ENCODE results near the gene LNX1. TPM values are rescaled to one million over a fixed set of nuclear protein-coding genes. Genes with fewer than 3 reads are reported as not detected.

The LNX1 gene
- total and polyA plus RNA-seq, 2 of the 13 experiments (the other 11 are each of a cell fraction or from before 2014, with no cell fraction given) = 0.49 TPM

DNA sequence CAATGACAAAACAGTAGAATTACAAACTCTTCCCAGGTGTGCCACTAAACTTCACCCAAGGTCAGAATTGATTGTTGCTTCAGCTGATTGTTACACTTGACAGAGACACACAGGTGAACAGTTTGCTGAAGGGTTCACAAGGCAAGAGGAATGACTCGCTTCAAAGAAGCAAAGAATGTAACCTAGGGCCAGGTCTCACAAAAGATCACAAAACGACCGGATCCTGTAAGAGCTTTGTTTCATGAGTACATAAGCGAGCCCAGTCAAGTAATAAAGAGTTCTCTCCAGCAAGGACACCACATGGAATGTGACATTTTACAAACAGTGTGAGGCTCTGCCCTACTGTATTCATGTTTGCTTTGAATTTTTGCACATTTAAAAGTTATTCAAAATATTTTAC lies 9.1 kb downstream of the LNX1 start (continued):
- TF ChIP-seq, protein P1, sequence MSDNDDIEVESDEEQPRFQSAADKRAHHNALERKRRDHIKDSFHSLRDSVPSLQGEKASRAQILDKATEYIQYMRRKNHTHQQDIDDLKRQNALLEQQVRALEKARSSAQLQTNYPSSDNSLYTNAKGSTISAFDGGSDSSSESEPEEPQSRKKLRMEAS (IDR thresholded peaks at IDR 0.05) = no peak
- TF ChIP-seq PHF21A (CRISPR knock-in tag; IDR thresholded peaks at IDR 0.05) = peak; percentile 50
- no peak for TF ChIP-seq ZBTB38 (CRISPR knock-in tag; IDR thresholded peaks at IDR 0.05)
- TF ChIP-seq, protein P2, sequence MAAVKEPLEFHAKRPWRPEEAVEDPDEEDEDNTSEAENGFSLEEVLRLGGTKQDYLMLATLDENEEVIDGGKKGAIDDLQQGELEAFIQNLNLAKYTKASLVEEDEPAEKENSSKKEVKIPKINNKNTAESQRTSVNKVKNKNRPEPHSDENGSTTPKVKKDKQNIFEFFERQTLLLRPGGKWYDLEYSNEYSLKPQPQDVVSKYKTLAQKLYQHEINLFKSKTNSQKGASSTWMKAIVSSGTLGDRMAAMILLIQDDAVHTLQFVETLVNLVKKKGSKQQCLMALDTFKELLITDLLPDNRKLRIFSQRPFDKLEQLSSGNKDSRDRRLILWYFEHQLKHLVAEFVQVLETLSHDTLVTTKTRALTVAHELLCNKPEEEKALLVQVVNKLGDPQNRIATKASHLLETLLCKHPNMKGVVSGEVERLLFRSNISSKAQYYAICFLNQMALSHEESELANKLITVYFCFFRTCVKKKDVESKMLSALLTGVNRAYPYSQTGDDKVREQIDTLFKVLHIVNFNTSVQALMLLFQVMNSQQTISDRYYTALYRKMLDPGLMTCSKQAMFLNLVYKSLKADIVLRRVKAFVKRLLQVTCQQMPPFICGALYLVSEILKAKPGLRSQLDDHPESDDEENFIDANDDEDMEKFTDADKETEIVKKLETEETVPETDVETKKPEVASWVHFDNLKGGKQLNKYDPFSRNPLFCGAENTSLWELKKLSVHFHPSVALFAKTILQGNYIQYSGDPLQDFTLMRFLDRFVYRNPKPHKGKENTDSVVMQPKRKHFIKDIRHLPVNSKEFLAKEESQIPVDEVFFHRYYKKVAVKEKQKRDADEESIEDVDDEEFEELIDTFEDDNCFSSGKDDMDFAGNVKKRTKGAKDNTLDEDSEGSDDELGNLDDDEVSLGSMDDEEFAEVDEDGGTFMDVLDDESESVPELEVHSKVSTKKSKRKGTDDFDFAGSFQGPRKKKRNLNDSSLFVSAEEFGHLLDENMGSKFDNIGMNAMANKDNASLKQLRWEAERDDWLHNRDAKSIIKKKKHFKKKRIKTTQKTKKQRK (IDR thresholded peaks at IDR 0.05; ENCODE audit: low read length) = no peak
- no peak for TF ChIP-seq ZNF296 (CRISPR knock-in tag; conservative IDR thresholded peaks at IDR 0.05)
- TF ChIP-seq NFYC (CRISPR knock-in tag; IDR thresholded peaks at IDR 0.05) = no peak
- no peak for TF ChIP-seq SAFB2 (CRISPR knock-in tag; IDR thresholded peaks at IDR 0.05; ENCODE audit: borderline replicate concordance, low read depth)
- TF ChIP-seq, protein P3, sequence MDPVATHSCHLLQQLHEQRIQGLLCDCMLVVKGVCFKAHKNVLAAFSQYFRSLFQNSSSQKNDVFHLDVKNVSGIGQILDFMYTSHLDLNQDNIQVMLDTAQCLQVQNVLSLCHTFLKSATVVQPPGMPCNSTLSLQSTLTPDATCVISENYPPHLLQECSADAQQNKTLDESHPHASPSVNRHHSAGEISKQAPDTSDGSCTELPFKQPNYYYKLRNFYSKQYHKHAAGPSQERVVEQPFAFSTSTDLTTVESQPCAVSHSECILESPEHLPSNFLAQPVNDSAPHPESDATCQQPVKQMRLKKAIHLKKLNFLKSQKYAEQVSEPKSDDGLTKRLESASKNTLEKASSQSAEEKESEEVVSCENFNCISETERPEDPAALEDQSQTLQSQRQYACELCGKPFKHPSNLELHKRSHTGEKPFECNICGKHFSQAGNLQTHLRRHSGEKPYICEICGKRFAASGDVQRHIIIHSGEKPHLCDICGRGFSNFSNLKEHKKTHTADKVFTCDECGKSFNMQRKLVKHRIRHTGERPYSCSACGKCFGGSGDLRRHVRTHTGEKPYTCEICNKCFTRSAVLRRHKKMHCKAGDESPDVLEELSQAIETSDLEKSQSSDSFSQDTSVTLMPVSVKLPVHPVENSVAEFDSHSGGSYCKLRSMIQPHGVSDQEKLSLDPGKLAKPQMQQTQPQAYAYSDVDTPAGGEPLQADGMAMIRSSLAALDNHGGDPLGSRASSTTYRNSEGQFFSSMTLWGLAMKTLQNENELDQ (CRISPR knock-in tag; IDR thresholded peaks at IDR 0.05; ENCODE audit: borderline replicate concordance) = no peak
- no peak for TF ChIP-seq SMARCC2 (IDR thresholded peaks at IDR 0.05)
- TF ChIP-seq, protein P4, sequence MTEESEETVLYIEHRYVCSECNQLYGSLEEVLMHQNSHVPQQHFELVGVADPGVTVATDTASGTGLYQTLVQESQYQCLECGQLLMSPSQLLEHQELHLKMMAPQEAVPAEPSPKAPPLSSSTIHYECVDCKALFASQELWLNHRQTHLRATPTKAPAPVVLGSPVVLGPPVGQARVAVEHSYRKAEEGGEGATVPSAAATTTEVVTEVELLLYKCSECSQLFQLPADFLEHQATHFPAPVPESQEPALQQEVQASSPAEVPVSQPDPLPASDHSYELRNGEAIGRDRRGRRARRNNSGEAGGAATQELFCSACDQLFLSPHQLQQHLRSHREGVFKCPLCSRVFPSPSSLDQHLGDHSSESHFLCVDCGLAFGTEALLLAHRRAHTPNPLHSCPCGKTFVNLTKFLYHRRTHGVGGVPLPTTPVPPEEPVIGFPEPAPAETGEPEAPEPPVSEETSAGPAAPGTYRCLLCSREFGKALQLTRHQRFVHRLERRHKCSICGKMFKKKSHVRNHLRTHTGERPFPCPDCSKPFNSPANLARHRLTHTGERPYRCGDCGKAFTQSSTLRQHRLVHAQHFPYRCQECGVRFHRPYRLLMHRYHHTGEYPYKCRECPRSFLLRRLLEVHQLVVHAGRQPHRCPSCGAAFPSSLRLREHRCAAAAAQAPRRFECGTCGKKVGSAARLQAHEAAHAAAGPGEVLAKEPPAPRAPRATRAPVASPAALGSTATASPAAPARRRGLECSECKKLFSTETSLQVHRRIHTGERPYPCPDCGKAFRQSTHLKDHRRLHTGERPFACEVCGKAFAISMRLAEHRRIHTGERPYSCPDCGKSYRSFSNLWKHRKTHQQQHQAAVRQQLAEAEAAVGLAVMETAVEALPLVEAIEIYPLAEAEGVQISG (CRISPR knock-in tag; IDR thresholded peaks at IDR 0.05) = no peak
- TF ChIP-seq ZNF138 (CRISPR knock-in tag; IDR thresholded peaks at IDR 0.05; ENCODE audit: low read depth) = no peak
- no peak for TF ChIP-seq ZNF616 (CRISPR knock-in tag; IDR thresholded peaks at IDR 0.05; ENCODE audit: low read depth)
- TF ChIP-seq, protein P5, sequence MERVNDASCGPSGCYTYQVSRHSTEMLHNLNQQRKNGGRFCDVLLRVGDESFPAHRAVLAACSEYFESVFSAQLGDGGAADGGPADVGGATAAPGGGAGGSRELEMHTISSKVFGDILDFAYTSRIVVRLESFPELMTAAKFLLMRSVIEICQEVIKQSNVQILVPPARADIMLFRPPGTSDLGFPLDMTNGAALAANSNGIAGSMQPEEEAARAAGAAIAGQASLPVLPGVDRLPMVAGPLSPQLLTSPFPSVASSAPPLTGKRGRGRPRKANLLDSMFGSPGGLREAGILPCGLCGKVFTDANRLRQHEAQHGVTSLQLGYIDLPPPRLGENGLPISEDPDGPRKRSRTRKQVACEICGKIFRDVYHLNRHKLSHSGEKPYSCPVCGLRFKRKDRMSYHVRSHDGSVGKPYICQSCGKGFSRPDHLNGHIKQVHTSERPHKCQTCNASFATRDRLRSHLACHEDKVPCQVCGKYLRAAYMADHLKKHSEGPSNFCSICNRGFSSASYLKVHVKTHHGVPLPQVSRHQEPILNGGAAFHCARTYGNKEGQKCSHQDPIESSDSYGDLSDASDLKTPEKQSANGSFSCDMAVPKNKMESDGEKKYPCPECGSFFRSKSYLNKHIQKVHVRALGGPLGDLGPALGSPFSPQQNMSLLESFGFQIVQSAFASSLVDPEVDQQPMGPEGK (CRISPR knock-in tag; IDR thresholded peaks at IDR 0.05) = no peak
- no peak for TF ChIP-seq AKAP8 (CRISPR knock-in tag; IDR thresholded peaks at IDR 0.05)
- TF ChIP-seq, protein P6, sequence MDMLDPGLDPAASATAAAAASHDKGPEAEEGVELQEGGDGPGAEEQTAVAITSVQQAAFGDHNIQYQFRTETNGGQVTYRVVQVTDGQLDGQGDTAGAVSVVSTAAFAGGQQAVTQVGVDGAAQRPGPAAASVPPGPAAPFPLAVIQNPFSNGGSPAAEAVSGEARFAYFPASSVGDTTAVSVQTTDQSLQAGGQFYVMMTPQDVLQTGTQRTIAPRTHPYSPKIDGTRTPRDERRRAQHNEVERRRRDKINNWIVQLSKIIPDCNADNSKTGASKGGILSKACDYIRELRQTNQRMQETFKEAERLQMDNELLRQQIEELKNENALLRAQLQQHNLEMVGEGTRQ (IDR thresholded peaks at IDR 0.05; ENCODE audit: low read depth, low read length) = no peak
- TF ChIP-seq, protein P6 (CRISPR knock-in tag; IDR thresholded peaks at IDR 0.05; ENCODE audit: borderline replicate concordance) = no peak

Measured in HepG2 (cell line).